ENCODE results near the gene KLHL3. TPM values are rescaled to one million over a fixed set of nuclear protein-coding genes. Genes with fewer than 3 reads are reported as not detected.
"Not testable (repeated sequence)": the region's sequence is repeated elsewhere in the genome, so short reads cannot be mapped to it uniquely, and the experiment has no call there.

Gene KLHL3
- total RNA-seq, 4 donors from 2014 or later, result 1.7 to 3.8 (median 3.1) TPM

DNA sequence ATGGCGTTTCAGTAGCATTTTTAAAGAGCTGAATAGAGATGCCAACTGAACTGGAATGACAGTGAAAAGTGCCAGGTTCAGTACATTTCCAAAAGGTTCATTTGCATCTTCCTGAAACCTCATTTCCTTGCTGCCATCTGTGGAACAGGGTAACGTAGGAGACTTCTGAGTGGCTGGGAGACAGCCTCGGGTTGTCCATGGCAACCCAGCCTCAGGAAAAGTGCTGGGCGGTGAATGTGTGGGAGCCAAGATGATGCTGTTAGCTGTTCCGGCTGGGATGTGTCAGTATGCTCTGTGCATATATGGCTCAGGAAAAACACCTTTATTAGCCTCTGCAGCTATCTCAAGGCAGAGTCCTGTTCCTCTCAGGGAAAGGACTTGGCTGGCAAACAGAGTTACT, 87.5 kb downstream of the KLHL3 start:
- DNase-seq, result no peak
- H3K4me3 ChIP-seq, result no peak overlapping the region
- intact Hi-C loops (cut with DNase I), result no loop called here
- peaks cover 0 to 6% (median 0%) of the 10 kb centered on the region in 3 donors for H3K4me1 ChIP-seq
- no peak overlapping the region for H3K27ac ChIP-seq
- WGBS, 2 donors, result 56 to 57% methylated on average over 5 of the region's 5 CpGs
- no peaks in the 10 kb centered on the region for H3K27me3 ChIP-seq
- TF ChIP-seq POLR2A (IDR thresholded peaks at IDR 0.05), result no peak
- TF ChIP-seq, protein P1, sequence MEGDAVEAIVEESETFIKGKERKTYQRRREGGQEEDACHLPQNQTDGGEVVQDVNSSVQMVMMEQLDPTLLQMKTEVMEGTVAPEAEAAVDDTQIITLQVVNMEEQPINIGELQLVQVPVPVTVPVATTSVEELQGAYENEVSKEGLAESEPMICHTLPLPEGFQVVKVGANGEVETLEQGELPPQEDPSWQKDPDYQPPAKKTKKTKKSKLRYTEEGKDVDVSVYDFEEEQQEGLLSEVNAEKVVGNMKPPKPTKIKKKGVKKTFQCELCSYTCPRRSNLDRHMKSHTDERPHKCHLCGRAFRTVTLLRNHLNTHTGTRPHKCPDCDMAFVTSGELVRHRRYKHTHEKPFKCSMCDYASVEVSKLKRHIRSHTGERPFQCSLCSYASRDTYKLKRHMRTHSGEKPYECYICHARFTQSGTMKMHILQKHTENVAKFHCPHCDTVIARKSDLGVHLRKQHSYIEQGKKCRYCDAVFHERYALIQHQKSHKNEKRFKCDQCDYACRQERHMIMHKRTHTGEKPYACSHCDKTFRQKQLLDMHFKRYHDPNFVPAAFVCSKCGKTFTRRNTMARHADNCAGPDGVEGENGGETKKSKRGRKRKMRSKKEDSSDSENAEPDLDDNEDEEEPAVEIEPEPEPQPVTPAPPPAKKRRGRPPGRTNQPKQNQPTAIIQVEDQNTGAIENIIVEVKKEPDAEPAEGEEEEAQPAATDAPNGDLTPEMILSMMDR (IDR thresholded peaks at IDR 0.05), result no peak
- peaks cover 0 to 12% (median 0%) of the 10 kb centered on the region in 3 donors for H3K36me3 ChIP-seq
- peaks cover 0 to 7% (median 0%) of the 10 kb centered on the region in 3 donors for H3K9me3 ChIP-seq

DNA sequence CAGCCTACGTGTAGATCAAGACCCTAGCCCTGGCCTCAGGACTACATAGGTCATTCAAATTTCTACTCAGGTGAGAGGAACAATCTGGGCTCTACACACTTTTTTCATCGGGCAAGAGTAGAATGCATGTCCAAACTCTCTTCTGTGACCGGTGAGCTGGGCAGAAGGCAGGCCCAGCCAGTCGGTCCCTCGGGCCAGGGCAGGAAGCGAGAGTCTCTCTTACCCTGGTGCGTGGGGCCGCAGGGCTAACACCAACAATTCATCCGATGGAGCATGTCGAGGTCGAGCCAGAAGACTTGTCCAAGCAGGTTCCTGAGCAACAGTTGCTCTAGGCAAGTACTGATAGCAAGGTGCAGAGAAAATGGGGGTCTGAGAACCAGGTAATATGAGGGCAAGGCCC, 88.5 kb downstream of the KLHL3 start:
- Histone ChIP-seq H3K36me3 (peaks cover 0 to 12% (median 0%) of the 10 kb centered on the region in 3 donors), H3K27ac (no peak overlapping the region), H3K4me3 (no peak overlapping the region), H3K9me3 (peaks cover 0 to 7% (median 0%) of the 10 kb centered on the region in 3 donors), H3K4me1 (peaks cover 0 to 6% (median 0%) of the 10 kb centered on the region in 3 donors), H3K27me3 (no peaks in the 10 kb centered on the region)
- DNase-seq, result no peak
- intact Hi-C loops (cut with DNase I), result no loop called here
- 40 to 80% methylated on average over 5 to 9 of the region's 11 CpGs for WGBS, 2 donors
- TF ChIP-seq POLR2A (IDR thresholded peaks at IDR 0.05), result no peak
- TF ChIP-seq, protein P1 (IDR thresholded peaks at IDR 0.05), result no peak

DNA sequence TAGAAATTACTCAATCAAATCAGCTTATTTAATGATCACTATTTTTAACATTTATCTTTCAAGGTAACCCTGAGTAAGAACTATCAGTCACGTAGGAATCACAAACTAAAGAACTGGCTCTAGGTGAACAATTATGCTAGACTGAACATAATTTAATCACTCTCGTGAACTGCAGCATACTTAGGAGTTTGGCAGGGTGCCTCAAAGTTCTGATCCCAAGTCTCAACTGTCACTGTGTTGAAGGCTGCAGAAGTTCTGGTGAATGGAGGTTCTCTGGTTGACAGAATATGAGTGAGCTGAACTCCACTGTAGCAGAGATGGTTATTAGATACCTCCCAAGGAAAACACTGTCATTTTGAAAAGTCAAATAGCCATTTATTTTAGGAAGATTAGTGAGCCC, 89.1 kb downstream of the KLHL3 start:
- TF ChIP-seq, protein P1 (IDR thresholded peaks at IDR 0.05), result no peak
- TF ChIP-seq POLR2A (IDR thresholded peaks at IDR 0.05), result no peak
- DNase-seq, result no peak
- 66 to 75% methylated on average over 2 of the region's 2 CpGs for WGBS, 2 donors

DNA sequence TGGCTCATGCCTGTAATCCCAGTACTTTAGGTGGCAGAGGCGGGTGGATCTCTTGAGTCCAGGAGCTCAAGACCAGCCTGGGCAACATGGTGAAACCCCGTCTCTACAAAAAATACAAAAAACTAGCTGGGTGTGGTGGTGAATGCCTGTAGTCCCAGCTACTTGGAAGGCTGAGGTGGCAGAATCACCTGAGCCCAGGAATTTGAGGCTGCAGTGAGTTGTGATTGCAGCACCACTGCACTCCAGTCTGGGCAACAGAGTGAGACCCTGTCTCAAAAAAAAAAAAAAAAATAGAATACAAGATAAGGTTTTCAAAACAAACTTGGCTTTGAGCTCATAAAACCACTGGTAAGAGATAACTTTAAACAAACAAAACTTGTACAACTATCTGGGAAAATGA, 92.8 kb downstream of the KLHL3 start:
- DNase-seq; H3K9me3 ChIP-seq; intact Hi-C loops (cut with DNase I); H3K4me1 ChIP-seq; H3K4me3 ChIP-seq; H3K27me3 ChIP-seq; H3K27ac ChIP-seq: not testable (repeated sequence)
- H3K36me3 ChIP-seq, result peaks cover 0 to 12% (median 0%) of the 10 kb centered on the region in 3 donors
- WGBS, 2 donors, result 94 to 100% methylated on average over 2 of the region's 2 CpGs

More for the DNA sequence above, 89.1 kb downstream of the KLHL3 start:
- H3K9me3 ChIP-seq, result peaks cover 0 to 7% (median 0%) of the 10 kb centered on the region in 3 donors
- no peak overlapping the region for H3K27ac ChIP-seq
- peaks cover 0 to 12% (median 0%) of the 10 kb centered on the region in 3 donors for H3K36me3 ChIP-seq
- no peaks in the 10 kb centered on the region for H3K27me3 ChIP-seq
- H3K4me3 ChIP-seq, result no peak overlapping the region
- intact Hi-C loops (cut with DNase I), result no loop called here
- H3K4me1 ChIP-seq, result peaks cover 0 to 6% (median 0%) of the 10 kb centered on the region in 3 donors

DNA sequence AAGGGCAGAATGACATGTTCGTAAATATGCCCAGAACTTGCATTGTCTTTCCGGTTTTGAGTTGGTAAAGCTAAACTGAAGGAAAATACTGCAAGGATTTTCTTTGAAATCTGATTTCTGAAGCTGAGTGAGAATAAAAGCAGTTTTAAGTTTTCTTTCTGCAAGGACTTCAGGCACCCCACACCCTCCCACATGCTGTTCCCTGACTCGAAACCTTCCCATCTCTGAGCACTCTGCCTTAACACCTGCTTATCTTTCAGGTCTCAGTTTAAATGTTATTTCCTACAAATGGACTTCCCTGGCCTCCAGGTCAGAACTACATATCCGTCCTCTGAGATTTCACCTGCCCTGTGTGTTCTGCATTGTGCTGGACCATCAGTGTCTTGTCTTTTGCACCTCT, 93.8 kb downstream of the KLHL3 start:
- Histone ChIP-seq H3K27me3 (no peaks in the 10 kb centered on the region), H3K36me3 (peaks cover 0 to 20% (median 0%) of the 10 kb centered on the region in 3 donors), H3K4me3 (no peak overlapping the region), H3K4me1 (no peaks in the 10 kb centered on the region), H3K27ac (no peak overlapping the region), H3K9me3 (peaks cover 0 to 7% (median 0%) of the 10 kb centered on the region in 3 donors)
- DNase-seq, result no peak
- 84 to 86% methylated on average over 4 of the region's 4 CpGs for WGBS, 2 donors
- intact Hi-C loops (cut with DNase I), result no loop called here
- TF ChIP-seq, protein P1 (IDR thresholded peaks at IDR 0.05), result no peak
- TF ChIP-seq POLR2A (IDR thresholded peaks at IDR 0.05), result no peak

DNA sequence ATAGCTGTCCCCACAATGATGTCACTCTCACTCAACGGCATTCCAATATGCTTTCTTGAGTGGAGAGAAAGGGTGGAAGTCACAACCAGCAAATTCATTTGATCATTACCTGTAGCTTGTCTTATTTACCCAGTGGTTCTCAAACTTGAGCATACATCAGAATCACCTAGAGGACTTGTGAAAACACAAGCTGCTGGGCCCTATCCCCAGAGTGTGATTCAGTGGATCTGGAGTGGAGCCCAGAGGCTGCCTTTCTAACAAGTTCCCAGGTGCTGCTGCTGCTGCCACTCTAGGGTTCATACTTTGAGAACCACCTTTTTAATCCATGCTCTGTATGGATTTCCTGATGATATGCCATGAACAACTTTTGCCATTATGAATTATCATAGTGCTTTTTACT, 94.7 kb downstream of the KLHL3 start:
- TF ChIP-seq, protein P1 (IDR thresholded peaks at IDR 0.05), result no peak
- TF ChIP-seq POLR2A (IDR thresholded peaks at IDR 0.05), result no peak
- peaks cover 0 to 7% (median 0%) of the 10 kb centered on the region in 3 donors for H3K9me3 ChIP-seq
- no peak overlapping the region for H3K27ac ChIP-seq
- intact Hi-C loops (cut with DNase I), result no loop called here
- H3K27me3 ChIP-seq, result no peaks in the 10 kb centered on the region
- H3K36me3 ChIP-seq, result peaks cover 0 to 27% (median 0%) of the 10 kb centered on the region in 3 donors
- H3K4me3 ChIP-seq, result no peak overlapping the region
- WGBS, 2 donors, result 89 to 92% methylated on average over 1 of the region's 1 CpG
- H3K4me1 ChIP-seq, result no peaks in the 10 kb centered on the region
- no peak for DNase-seq

Measured in esophagus squamous epithelium (tissue), 5 donors.